ENCODE results near the gene ARAP2.

DNA sequence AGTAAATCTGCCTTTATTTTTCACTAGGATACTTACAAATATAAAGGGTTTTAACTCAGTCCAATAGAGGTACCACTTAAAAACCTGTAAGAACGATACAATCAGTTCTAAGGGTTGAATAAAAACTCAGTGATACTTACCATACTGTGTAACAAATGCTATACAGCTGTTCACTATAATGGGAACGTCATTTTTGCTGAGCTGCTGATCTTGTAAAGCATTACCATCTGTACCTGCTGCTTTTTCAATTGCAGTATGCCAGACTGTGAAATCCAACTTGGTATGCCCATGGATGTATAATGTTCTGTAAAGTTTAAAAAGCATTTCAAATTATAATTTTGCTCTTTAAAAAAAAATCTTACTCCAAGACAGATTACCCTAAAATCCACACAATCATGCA is 111.2 kb downstream of the ARAP2 start:
- no peak for TF ChIP-seq CTCF (IDR thresholded peaks at IDR 0.05; ENCODE audit: low read depth, low read length, poor library complexity, severe bottlenecking)
- TF ChIP-seq EZH2phosphoT487 (IDR thresholded peaks at IDR 0.05; ENCODE audit: borderline replicate concordance, low read length): no peak
